ENCODE measurements around the gene ITGAL. TPM values are rescaled to one million over a fixed set of nuclear protein-coding genes. Genes with fewer than 3 reads are reported as not detected.

Gene ITGAL
- total and polyA plus RNA-seq, 2 experiments from 2014 or later: 0.95 to 3.4 TPM

DNA sequence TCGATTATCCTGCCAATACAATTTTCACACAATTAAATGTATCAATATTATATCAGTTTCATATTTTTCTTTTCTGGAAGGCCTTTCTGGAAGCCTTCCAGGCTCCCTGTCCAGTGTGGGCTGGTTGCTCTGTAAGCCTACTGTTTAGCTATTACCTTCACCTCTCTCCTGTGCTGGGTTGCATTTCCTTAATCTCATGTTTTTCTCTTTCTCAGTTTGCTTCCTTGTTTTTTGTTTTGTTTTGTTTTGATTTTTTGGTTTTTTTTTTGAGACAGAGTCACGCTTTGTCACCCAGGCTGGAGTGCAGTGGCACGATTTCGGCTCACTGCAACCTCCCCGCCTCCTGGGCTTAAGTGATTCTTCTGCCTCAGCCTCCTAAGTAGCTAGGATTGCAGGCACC lies 33.7 kb upstream of the ITGAL start:
- TF ChIP-seq, protein P1, sequence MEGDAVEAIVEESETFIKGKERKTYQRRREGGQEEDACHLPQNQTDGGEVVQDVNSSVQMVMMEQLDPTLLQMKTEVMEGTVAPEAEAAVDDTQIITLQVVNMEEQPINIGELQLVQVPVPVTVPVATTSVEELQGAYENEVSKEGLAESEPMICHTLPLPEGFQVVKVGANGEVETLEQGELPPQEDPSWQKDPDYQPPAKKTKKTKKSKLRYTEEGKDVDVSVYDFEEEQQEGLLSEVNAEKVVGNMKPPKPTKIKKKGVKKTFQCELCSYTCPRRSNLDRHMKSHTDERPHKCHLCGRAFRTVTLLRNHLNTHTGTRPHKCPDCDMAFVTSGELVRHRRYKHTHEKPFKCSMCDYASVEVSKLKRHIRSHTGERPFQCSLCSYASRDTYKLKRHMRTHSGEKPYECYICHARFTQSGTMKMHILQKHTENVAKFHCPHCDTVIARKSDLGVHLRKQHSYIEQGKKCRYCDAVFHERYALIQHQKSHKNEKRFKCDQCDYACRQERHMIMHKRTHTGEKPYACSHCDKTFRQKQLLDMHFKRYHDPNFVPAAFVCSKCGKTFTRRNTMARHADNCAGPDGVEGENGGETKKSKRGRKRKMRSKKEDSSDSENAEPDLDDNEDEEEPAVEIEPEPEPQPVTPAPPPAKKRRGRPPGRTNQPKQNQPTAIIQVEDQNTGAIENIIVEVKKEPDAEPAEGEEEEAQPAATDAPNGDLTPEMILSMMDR (IDR thresholded peaks at IDR 0.05; ENCODE audit: poor library complexity): no peak
- TF ChIP-seq EZH2phosphoT487 (IDR thresholded peaks at IDR 0.05; ENCODE audit: low read depth, severe bottlenecking, unreplicated experiment) (no peak), EZH2 (IDR thresholded peaks at IDR 0.05; ENCODE audit: borderline replicate concordance) (no peak)
- DNase-seq (ENCODE audit: low spot score): no peak
- Histone ChIP-seq H3K27ac (no peak overlapping the region), H3K79me2 (peaks cover 3% of the 10 kb centered on the region), H3K4me3 (no peak overlapping the region), H3K9me2 (replicated peaks; ENCODE audit: insufficient read depth) (no peaks in the 10 kb centered on the region), H4K20me1 (ENCODE audit: insufficient read depth, poor library complexity, severe bottlenecking) (no peaks in the 10 kb centered on the region), H3K4me2 (no peak overlapping the region), H3K4me1 (ENCODE audit: insufficient read depth) (no peaks in the 10 kb centered on the region), H3K9me3 (ENCODE audit: low read depth) (peaks cover 7% of the 10 kb centered on the region), H3K27me3 (no peaks in the 10 kb centered on the region), H2AFZ (no peak overlapping the region), H3K36me3 (replicated peaks; ENCODE audit: insufficient read depth, low read depth) (no peaks in the 10 kb centered on the region)
- 93% methylated on average over 5 of the region's 5 CpGs for WGBS (ENCODE audit: low lambda C conversion rate, missing lambda C conversion rate)

DNA sequence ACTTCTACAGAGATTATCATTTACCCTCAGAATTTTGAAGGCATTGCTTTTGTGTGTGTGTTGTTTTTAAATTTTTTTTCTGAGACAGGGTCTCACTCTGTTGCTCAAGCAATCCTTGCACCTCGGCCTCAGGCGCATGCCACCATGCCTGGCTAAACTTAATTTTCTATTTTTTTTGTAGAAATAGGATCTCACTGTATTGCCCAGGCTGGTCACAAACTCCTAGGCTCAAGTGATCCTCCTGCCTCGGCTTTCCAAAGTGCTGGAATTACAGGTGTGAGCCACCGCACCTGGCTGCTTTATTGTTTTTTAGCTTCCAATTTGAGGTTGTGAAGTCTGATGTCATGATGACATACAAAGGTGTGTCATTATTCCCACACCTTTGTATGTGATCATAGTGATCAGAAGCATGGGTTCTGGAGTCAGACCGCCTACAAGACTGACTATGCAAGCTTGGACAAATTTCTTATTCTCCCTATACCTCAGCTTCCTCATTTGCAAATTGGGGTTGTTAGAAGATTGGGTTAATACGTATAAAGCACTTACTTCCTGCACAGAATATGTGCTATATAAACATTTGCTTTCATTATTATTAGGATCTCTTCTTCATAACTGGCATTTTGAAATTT lies 32.7 kb upstream of the ITGAL start:
- no peaks in the 10 kb centered on the region for H3K27me3 ChIP-seq
- no peak overlapping the region for H3K4me2 ChIP-seq
- peaks cover 7% of the 10 kb centered on the region for H3K4me1 ChIP-seq (ENCODE audit: insufficient read depth)
- peaks cover 13% of the 10 kb centered on the region for H3K79me2 ChIP-seq
- H4K20me1 ChIP-seq (ENCODE audit: insufficient read depth, poor library complexity, severe bottlenecking): no peaks in the 10 kb centered on the region
- DNase-seq (ENCODE audit: low spot score): no peak
- no peak for TF ChIP-seq EZH2 (IDR thresholded peaks at IDR 0.05; ENCODE audit: borderline replicate concordance)
- no peak for TF ChIP-seq EZH2phosphoT487 (IDR thresholded peaks at IDR 0.05; ENCODE audit: low read depth, severe bottlenecking, unreplicated experiment)
- TF ChIP-seq, protein P1 (IDR thresholded peaks at IDR 0.05; ENCODE audit: poor library complexity): no peak
- peaks cover 4% of the 10 kb centered on the region for H3K36me3 ChIP-seq (replicated peaks; ENCODE audit: insufficient read depth, low read depth)
- 90% methylated on average over 6 of the region's 6 CpGs for WGBS (ENCODE audit: low lambda C conversion rate, missing lambda C conversion rate)
- H3K9me2 ChIP-seq (replicated peaks; ENCODE audit: insufficient read depth): no peaks in the 10 kb centered on the region
- H3K9me3 ChIP-seq (ENCODE audit: low read depth): peaks cover 14% of the 10 kb centered on the region
- H3K4me3 ChIP-seq: no peak overlapping the region
- no peak overlapping the region for H3K27ac ChIP-seq
- H2AFZ ChIP-seq: no peak overlapping the region

DNA sequence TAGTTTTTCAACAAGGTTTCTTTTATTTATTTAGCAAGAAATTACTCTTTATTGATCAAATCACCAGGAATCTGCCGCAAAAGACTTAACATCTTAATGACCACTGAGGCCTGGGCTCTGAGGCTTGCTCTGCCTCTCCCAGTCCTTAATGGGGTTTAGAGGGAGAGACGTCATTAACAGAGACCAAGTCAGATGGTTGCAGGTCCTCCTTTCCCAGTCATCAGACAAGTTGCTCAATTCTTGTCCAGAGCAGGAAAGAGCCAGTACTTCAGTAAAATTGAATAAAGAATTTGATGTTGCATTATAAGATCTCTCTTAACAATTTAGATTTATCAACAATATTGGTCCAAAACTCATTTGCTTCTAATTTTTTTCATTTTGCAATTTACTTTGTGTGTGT lies 28.9 kb upstream of the ITGAL start:
- 90% methylated on average over 2 of the region's 2 CpGs for WGBS (ENCODE audit: low lambda C conversion rate, missing lambda C conversion rate)
- Histone ChIP-seq H3K27me3 (no peaks in the 10 kb centered on the region), H3K9me3 (ENCODE audit: low read depth) (peaks cover 14% of the 10 kb centered on the region), H3K4me1 (ENCODE audit: insufficient read depth) (peaks cover 19% of the 10 kb centered on the region), H3K36me3 (replicated peaks; ENCODE audit: insufficient read depth, low read depth) (peaks cover 4% of the 10 kb centered on the region), H3K79me2 (peaks cover 16% of the 10 kb centered on the region), H3K9me2 (replicated peaks; ENCODE audit: insufficient read depth) (no peaks in the 10 kb centered on the region), H3K4me2 (peak overlapping the region; percentile 95), H3K4me3 (no peak overlapping the region), H4K20me1 (ENCODE audit: insufficient read depth, poor library complexity, severe bottlenecking) (no peaks in the 10 kb centered on the region), H3K27ac (no peak overlapping the region), H2AFZ (no peak overlapping the region)
- TF ChIP-seq EZH2 (IDR thresholded peaks at IDR 0.05; ENCODE audit: borderline replicate concordance) (no peak), EZH2phosphoT487 (IDR thresholded peaks at IDR 0.05; ENCODE audit: low read depth, severe bottlenecking, unreplicated experiment) (no peak)
- TF ChIP-seq, protein P1 (IDR thresholded peaks at IDR 0.05; ENCODE audit: poor library complexity): no peak
- DNase-seq (ENCODE audit: low spot score): no peak

Measured in hepatocyte (in vitro differentiated cells).